WERI-Rb-1 (cell line): ENCODE measurements around the gene ZFAND5.

Experiments used
- DNase-seq: peaks from one replicate; pipeline ENCODE4 v3.0.0-alpha.2; 2020
- H3K27ac ChIP-seq: fragments of 250-450 bp; sonication (Bioruptor Pico); 2 replicates; pipeline ENCODE4 v1.5.1; 2020; ENCODE audit warnings: mild to moderate bottlenecking, moderate library complexity
- H3K27me3 ChIP-seq: fragments of 250-450 bp; sonication (Bioruptor Pico); 2 replicates; pipeline ENCODE4 v1.5.1; 2021; ENCODE audit warnings: mild to moderate bottlenecking, low read depth, moderate library complexity; ENCODE audit not compliant: insufficient read depth, severe bottlenecking
- H3K36me3 ChIP-seq: fragments of 250-450 bp; sonication (Bioruptor Pico); 2 replicates; pipeline ENCODE4 v1.5.1; 2020; ENCODE audit warnings: mild to moderate bottlenecking, moderate library complexity
- H3K4me3 ChIP-seq: 2 replicates; pipeline ENCODE4 v1.5.1; 2011; ENCODE audit warnings: low read depth, mild to moderate bottlenecking, control low read depth, low read length
- H3K9me3 ChIP-seq: fragments of 250-450 bp; sonication (Bioruptor Pico); 2 replicates; pipeline ENCODE4 v1.5.1; 2021; ENCODE audit warnings: mild to moderate bottlenecking, moderate library complexity; ENCODE audit not compliant: severe bottlenecking
- TF ChIP-seq, protein P1 (sequence below): IDR thresholded peaks from 2 replicates; pipeline ENCODE4 v1.5.1; 2011; ENCODE audit warnings: low read depth, mild to moderate bottlenecking, control low read depth, inconsistent platforms, low read length

Gene ZFAND5

GRCh38 chr9:72377041-72377440, 12.0 kb upstream of the ZFAND5 start:
- Histone ChIP-seq H3K9me3 (no peaks in the 10 kb centered on the region), H3K27ac (no peak overlapping the region), H3K36me3 (no peaks in the 10 kb centered on the region), H3K4me3 (no peak overlapping the region), H3K27me3 (no peaks in the 10 kb centered on the region)
- TF ChIP-seq, protein P1, sequence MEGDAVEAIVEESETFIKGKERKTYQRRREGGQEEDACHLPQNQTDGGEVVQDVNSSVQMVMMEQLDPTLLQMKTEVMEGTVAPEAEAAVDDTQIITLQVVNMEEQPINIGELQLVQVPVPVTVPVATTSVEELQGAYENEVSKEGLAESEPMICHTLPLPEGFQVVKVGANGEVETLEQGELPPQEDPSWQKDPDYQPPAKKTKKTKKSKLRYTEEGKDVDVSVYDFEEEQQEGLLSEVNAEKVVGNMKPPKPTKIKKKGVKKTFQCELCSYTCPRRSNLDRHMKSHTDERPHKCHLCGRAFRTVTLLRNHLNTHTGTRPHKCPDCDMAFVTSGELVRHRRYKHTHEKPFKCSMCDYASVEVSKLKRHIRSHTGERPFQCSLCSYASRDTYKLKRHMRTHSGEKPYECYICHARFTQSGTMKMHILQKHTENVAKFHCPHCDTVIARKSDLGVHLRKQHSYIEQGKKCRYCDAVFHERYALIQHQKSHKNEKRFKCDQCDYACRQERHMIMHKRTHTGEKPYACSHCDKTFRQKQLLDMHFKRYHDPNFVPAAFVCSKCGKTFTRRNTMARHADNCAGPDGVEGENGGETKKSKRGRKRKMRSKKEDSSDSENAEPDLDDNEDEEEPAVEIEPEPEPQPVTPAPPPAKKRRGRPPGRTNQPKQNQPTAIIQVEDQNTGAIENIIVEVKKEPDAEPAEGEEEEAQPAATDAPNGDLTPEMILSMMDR, result no peak
- no peak for DNase-seq

DNA sequence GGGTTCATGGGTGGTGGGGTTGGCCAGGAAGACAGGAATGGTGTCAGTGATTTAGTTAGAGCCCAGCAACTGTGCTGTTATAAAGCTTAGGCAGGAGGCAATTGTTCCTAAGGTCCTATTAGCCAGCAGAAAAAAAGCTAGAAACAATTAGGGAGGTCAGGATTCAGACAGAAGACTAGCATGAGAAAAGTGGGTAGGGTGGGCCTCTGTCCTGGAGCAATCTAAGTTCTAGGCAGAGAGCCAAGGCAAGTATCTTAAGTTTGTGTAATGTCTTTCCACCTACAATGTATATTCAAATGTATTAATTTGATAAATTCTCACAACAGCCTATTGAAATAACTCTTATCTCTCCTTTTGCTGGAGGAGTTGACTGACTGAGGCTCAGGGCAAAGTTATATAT, 6.1 kb upstream of the ZFAND5 start:
- H3K36me3 ChIP-seq, result no peaks in the 10 kb centered on the region
- H3K27me3 ChIP-seq, result no peaks in the 10 kb centered on the region

DNA sequence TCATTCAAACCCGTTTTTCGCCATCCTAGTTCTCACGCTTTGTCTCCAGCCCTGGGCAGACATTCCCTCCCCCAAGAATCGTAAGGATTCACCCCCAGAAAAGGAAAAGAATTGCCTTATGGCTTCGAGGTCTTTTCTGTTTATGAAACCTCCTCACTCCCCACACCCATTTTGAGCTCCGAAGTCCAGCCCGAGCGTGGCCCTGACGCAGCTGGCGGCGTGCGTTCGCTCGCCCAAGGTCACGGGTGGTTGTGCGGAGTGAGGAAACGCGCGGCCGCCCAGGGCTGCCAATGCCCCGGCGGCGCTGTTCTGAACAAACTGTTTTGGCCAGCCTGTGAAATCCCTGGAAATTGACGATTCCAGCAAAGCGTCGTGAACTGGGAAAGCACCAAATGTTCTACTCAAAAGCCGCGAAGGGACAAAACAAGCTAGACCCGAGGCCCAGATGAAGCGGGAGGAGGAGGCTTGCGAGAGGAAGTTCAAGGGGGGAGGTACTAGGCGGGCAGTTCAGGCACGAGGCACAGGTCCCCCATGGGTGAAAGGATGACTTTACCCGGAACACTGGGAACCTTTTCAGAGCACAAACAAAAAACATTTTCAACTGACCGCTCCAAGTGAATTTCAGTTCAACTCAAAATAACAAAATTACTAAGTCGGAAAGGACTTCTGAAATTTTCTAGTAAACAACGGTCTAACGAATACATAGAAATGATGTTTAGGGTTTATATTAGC, 683 bp upstream of the ZFAND5 start:
- Histone ChIP-seq H3K27ac (peak overlapping the region; percentile 95), H3K27me3 (no peaks in the 10 kb centered on the region), H3K36me3 (peaks cover 24% of the 10 kb centered on the region), H3K4me3 (peak overlapping the region; percentile 76), H3K9me3 (no peaks in the 10 kb centered on the region)
- peak; percentile 75 for DNase-seq
- TF ChIP-seq, protein P1, result no peak

More for the DNA sequence above, 6.1 kb upstream of the ZFAND5 start:
- DNase-seq, result no peak
- Histone ChIP-seq H3K4me3 (no peak overlapping the region), H3K27ac (no peak overlapping the region), H3K9me3 (no peaks in the 10 kb centered on the region)
- TF ChIP-seq, protein P1, result no peak

GRCh38 chr9:72363908-72364678, 915 bp downstream of the ZFAND5 start:
- Histone ChIP-seq H3K36me3 (peaks cover 40% of the 10 kb centered on the region), H3K27ac (peak overlapping the region; percentile 93), H3K9me3 (no peaks in the 10 kb centered on the region), H3K4me3 (peak overlapping the region; percentile 83), H3K27me3 (no peaks in the 10 kb centered on the region)
- TF ChIP-seq, protein P1, result no peak
- peak; percentile 33 for DNase-seq

- H3K4me3 ChIP-seq, result peak overlapping the region; percentile 83
- H3K9me3 ChIP-seq, result no peaks in the 10 kb centered on the region
- TF ChIP-seq, protein P1, result no peak
- H3K36me3 ChIP-seq, result peaks cover 49% of the 10 kb centered on the region
- no peaks in the 10 kb centered on the region for H3K27me3 ChIP-seq
- DNase-seq, result no peak
- peak overlapping the region; percentile 93 for H3K27ac ChIP-seq
Observed at GRCh38 chr9:72363236-72363635, 1.8 kb downstream of the ZFAND5 start.
